ENCODE data around the gene FBXO41.
A peak's percentile ranks its signal among the peaks of the same experiment; 100 is the strongest.

The FBXO41 gene

GRCh38 chr2:73292906-73293533 is 8.7 kb upstream of the FBXO41 start:
- no peak overlapping the region for H3K27ac ChIP-seq (ENCODE audit: low read length)
- no peaks in the 10 kb centered on the region for H4K20me1 ChIP-seq (ENCODE audit: insufficient read depth, low read length)
- H3K79me2 ChIP-seq (ENCODE audit: low read length): no peaks in the 10 kb centered on the region
- H3K4me1 ChIP-seq (ENCODE audit: low read length): no peaks in the 10 kb centered on the region
- H3K9me3 ChIP-seq (replicated peaks; ENCODE audit: insufficient read depth, low read length): no peaks in the 10 kb centered on the region
- no peak overlapping the region for H2AFZ ChIP-seq (ENCODE audit: low read length)
- no peaks in the 10 kb centered on the region for H3K9me2 ChIP-seq (replicated peaks; ENCODE audit: insufficient read depth, low read length)
- H3K4me3 ChIP-seq (ENCODE audit: low read length): peak overlapping the region; percentile 64
- no peak for TF ChIP-seq EZH2 (optimal IDR thresholded peaks at IDR 0.05; ENCODE audit: low read depth, low read length)
- no peak for TF ChIP-seq EZH2phosphoT487 (IDR thresholded peaks at IDR 0.05; ENCODE audit: low read length)
- no peak for TF ChIP-seq CTCF (IDR thresholded peaks at IDR 0.05; ENCODE audit: low read length)
- peaks cover 73% of the 10 kb centered on the region for H3K27me3 ChIP-seq (replicated peaks; ENCODE audit: insufficient read depth, low read length)
- DNase-seq: no peak
- H3F3A ChIP-seq (ENCODE audit: insufficient read depth, low read length): no peaks in the 10 kb centered on the region
- no peak overlapping the region for H3K9ac ChIP-seq (ENCODE audit: low read length)
- H3K4me2 ChIP-seq (ENCODE audit: low read depth, low read length): peak overlapping the region; percentile 77
- H3K36me3 ChIP-seq (replicated peaks; ENCODE audit: insufficient read depth, low read length): no peaks in the 10 kb centered on the region

DNA sequence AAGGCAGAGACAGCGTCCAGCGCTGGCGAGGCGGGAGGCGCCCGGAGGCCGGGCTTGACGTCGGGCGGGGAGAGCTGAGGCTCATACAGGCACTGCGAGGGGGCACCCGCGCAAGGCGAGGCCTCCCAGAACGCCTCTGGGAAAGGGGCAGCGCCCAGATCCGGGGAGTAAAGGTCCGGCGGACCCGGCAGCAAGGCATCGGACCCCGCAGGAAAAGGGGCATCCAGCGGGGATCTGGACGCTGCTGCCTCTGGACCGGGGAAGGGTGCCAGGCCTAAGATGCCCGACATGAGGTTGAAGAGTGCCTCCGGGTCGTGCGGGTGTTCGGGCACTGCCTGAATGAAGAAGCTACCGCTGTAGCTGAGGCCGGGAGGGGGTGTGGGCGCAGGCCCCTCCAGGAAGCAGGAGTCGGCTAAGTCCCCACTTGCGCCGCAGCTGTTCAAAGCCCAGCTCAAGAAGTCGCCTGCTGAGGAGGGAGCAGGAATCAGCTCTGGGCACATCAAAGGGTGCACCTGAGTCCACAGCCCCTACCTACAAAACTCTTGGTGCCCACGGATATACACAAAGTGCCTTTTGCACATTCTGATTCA is 8.1 kb upstream of the FBXO41 start:
- Histone ChIP-seq H3K9me3 (replicated peaks; ENCODE audit: insufficient read depth, low read length) (no peaks in the 10 kb centered on the region), H4K20me1 (ENCODE audit: insufficient read depth, low read length) (no peaks in the 10 kb centered on the region), H3K27ac (ENCODE audit: low read length) (no peak overlapping the region), H3F3A (ENCODE audit: insufficient read depth, low read length) (no peaks in the 10 kb centered on the region), H2AFZ (ENCODE audit: low read length) (no peak overlapping the region), H3K36me3 (replicated peaks; ENCODE audit: insufficient read depth, low read length) (no peaks in the 10 kb centered on the region), H3K9me2 (replicated peaks; ENCODE audit: insufficient read depth, low read length) (no peaks in the 10 kb centered on the region), H3K4me2 (ENCODE audit: low read depth, low read length) (no peak overlapping the region), H3K9ac (ENCODE audit: low read length) (no peak overlapping the region), H3K4me3 (ENCODE audit: low read length) (no peak overlapping the region), H3K4me1 (ENCODE audit: low read length) (no peaks in the 10 kb centered on the region), H3K27me3 (replicated peaks; ENCODE audit: insufficient read depth, low read length) (peaks cover 69% of the 10 kb centered on the region), H3K79me2 (ENCODE audit: low read length) (no peaks in the 10 kb centered on the region)
- TF ChIP-seq CTCF (IDR thresholded peaks at IDR 0.05; ENCODE audit: low read length): no peak
- no peak for DNase-seq

DNA sequence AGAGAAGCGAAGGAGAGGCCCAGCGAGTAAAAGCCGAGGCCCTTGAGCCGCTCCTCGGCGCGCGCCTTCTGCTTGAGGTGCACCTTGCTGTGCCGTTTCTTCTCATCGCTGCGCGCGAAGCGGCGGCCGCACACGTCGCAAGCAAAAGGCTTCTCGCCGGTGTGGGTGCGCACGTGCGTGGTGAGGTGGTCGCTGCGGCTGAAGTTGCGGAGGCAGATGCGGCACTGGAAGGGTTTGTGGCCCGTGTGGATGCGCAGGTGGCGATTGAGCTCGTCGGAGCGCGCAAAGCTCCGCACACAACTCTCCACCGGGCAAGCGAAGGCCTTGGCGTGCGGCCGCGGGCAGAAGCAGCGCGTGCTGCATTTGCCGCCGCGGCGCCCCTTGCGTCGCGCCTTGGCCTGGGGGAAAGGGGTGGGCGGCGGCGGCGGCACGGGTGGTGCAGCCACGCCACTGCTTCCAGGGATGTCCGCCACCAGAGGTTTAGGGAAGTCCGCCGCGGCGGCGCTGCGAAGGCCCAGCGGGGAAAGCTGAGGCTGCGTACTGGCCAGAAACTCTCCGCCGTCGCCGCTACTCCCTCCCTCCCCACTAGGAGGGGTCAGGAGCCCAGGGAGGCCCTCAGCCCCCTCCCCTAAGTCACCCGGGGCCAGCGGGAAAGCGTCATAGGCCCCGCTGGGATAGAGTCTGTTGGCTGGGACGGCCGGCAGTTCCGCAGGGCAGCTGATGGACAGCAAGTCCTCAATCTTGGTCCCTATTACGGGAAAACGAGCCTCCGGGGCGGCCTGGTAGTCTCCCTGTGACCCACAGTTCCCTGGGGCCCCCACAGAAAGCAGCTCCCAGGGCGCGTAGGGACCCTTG is 7.4 kb upstream of the FBXO41 start:
- H3K4me1 ChIP-seq (ENCODE audit: low read length): no peaks in the 10 kb centered on the region
- no peak for DNase-seq

More for the DNA sequence above, 7.4 kb upstream of the FBXO41 start:
- Histone ChIP-seq H3K9ac (ENCODE audit: low read length) (no peak overlapping the region), H3K9me3 (replicated peaks; ENCODE audit: insufficient read depth, low read length) (no peaks in the 10 kb centered on the region), H3K79me2 (ENCODE audit: low read length) (no peaks in the 10 kb centered on the region), H3K9me2 (replicated peaks; ENCODE audit: insufficient read depth, low read length) (no peaks in the 10 kb centered on the region), H3K27me3 (replicated peaks; ENCODE audit: insufficient read depth, low read length) (peaks cover 62% of the 10 kb centered on the region), H3F3A (ENCODE audit: insufficient read depth, low read length) (no peaks in the 10 kb centered on the region), H3K4me2 (ENCODE audit: low read depth, low read length) (peak overlapping the region; percentile 49; the same call in 1 of the 2 replicates), H2AFZ (ENCODE audit: low read length) (no peak overlapping the region), H3K36me3 (replicated peaks; ENCODE audit: insufficient read depth, low read length) (no peaks in the 10 kb centered on the region), H4K20me1 (ENCODE audit: insufficient read depth, low read length) (no peaks in the 10 kb centered on the region), H3K4me3 (ENCODE audit: low read length) (no peak overlapping the region), H3K27ac (ENCODE audit: low read length) (no peak overlapping the region)
- TF ChIP-seq CTCF (IDR thresholded peaks at IDR 0.05; ENCODE audit: low read length) (no peak), EZH2phosphoT487 (IDR thresholded peaks at IDR 0.05; ENCODE audit: low read length) (no peak), EZH2 (optimal IDR thresholded peaks at IDR 0.05; ENCODE audit: low read depth, low read length) (no peak)

Measured in MM.1S (cell line).